Measurements from ENCODE around the gene LENG8. TPM values are rescaled to one million over a fixed set of nuclear protein-coding genes. Genes with fewer than 3 reads are reported as not detected.
A peak's percentile ranks its signal among the peaks of the same experiment; 100 is the strongest.
"Not testable (repeated sequence)": the region's sequence is repeated elsewhere in the genome, so short reads cannot be mapped to it uniquely, and the experiment has no call there.

Gene LENG8
- total RNA-seq, 3 donors from 2014 or later, result 138 to 157 (median 145) TPM

GRCh38 chr19:54485851-54486250, 36.9 kb downstream of the LENG8 start:
- Mint-ChIP-seq H3K36me3 (ENCODE audit: insufficient read depth) (no peaks in the 10 kb centered on the region), H3K9me3 (no peaks in the 10 kb centered on the region), H3K27me3 (ENCODE audit: low read depth) (peaks cover 28% of the 10 kb centered on the region), H3K4me1 (ENCODE audit: low read depth) (peaks cover 8% of the 10 kb centered on the region), H3K4me3 (no peak overlapping the region)
- DNase-seq (no peak), ATAC-seq (no peak)

- peaks cover 36% of the 10 kb centered on the region for H3K27me3 Mint-ChIP-seq (ENCODE audit: low read depth)
- H3K4me3 Mint-ChIP-seq, result no peak overlapping the region
- no peaks in the 10 kb centered on the region for H3K9me3 Mint-ChIP-seq
- DNase-seq (no peak), ATAC-seq (no peak)
- no peaks in the 10 kb centered on the region for H3K36me3 Mint-ChIP-seq (ENCODE audit: insufficient read depth)
- H3K4me1 Mint-ChIP-seq (ENCODE audit: low read depth), result peaks cover 2% of the 10 kb centered on the region
Observed at GRCh38 chr19:54489341-54489740, 40.3 kb downstream of the LENG8 start.

GRCh38 chr19:54489766-54490165, 40.8 kb downstream of the LENG8 start:
- Mint-ChIP-seq H3K4me1 (ENCODE audit: low read depth) (peaks cover 2% of the 10 kb centered on the region), H3K27me3 (ENCODE audit: low read depth) (peaks cover 37% of the 10 kb centered on the region), H3K36me3 (ENCODE audit: insufficient read depth) (no peaks in the 10 kb centered on the region), H3K4me3 (no peak overlapping the region), H3K9me3 (no peaks in the 10 kb centered on the region)
- ATAC-seq (no peak), DNase-seq (no peak)

DNA sequence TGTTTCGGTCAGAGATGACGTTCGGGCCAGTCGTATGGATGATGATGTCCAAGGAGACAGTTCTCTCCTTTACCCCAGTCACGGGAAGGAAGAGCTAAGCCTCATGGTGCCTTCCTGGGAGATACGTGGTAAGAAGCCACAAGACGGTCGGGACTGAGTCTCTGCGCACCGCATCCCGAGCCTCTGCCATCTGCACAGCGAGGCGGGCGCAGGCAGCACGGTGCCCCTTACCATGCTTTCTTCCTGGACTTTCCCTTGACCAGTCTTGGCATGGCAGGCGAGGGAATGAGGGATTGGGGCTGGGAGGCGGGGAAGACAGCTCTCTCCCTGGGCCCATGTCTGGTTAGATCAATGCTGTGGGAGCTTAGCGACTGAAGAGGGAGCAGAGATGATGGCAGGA, 43.6 kb downstream of the LENG8 start:
- ATAC-seq, result no peak
- H3K36me3 Mint-ChIP-seq (ENCODE audit: insufficient read depth), result no peaks in the 10 kb centered on the region
- no peak for DNase-seq
- no peak overlapping the region for H3K4me3 Mint-ChIP-seq
- peaks cover 31% of the 10 kb centered on the region for H3K27me3 Mint-ChIP-seq (ENCODE audit: low read depth)
- H3K9me3 Mint-ChIP-seq, result no peaks in the 10 kb centered on the region
- H3K4me1 Mint-ChIP-seq (ENCODE audit: low read depth), result peaks cover 2% of the 10 kb centered on the region

DNA sequence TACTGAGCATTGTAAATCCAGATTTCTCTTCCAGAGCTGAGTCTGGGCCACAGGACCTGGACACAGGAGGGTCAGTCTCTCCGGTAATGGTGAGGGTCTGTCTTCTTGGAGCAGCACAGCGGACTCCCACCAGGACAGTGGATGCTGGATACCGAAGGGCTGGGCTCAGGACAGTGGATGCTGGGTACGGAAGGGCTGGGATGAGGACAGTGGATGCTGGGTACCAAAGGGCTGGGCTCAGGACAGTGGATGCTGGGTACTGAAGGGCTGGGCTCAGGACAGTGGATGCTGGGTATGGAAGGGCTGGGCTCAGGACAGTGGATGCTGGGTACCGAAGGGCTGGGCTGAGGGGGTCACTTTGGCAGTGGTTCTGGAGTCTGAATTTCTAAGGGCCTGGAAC, 44.1 kb downstream of the LENG8 start:
- not testable (repeated sequence) for H3K4me3 Mint-ChIP-seq; H3K4me1 Mint-ChIP-seq (ENCODE audit: low read depth); H3K9me3 Mint-ChIP-seq; H3K36me3 Mint-ChIP-seq (ENCODE audit: insufficient read depth); ATAC-seq; DNase-seq
- peaks cover 31% of the 10 kb centered on the region for H3K27me3 Mint-ChIP-seq (ENCODE audit: low read depth)

- H3K27me3 Mint-ChIP-seq (ENCODE audit: low read depth), result peaks cover 32% of the 10 kb centered on the region
- H3K9me3 Mint-ChIP-seq, result no peaks in the 10 kb centered on the region
- ATAC-seq (no peak), DNase-seq (no peak)
- peaks cover 8% of the 10 kb centered on the region for H3K4me1 Mint-ChIP-seq (ENCODE audit: low read depth)
- no peaks in the 10 kb centered on the region for H3K36me3 Mint-ChIP-seq (ENCODE audit: insufficient read depth)
- H3K4me3 Mint-ChIP-seq, result no peak overlapping the region
Observed at GRCh38 chr19:54493967-54494585, 45.1 kb downstream of the LENG8 start.

DNA sequence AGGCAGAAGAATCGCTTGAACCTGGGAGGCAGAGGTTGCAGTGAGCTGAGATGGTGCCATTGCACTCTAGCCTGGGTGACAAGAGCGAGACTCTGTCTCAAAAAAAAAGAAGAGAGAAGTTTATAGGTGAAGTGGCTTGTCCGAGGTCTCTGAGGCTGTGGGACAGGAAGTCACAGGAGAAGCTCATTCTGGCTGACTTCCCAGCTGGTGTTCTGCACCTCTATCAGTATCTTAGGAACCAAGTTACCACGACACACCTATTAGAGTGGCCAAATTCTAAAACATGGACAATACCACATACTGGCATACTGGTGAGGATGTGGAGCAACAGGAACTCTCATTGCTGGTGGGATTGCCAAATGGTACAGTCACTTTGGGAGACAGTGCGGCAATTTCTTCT, 46.3 kb downstream of the LENG8 start:
- H3K27me3 Mint-ChIP-seq (ENCODE audit: low read depth), result peaks cover 33% of the 10 kb centered on the region
- not testable (repeated sequence) for H3K36me3 Mint-ChIP-seq (ENCODE audit: insufficient read depth); H3K4me3 Mint-ChIP-seq; DNase-seq; ATAC-seq; H3K9me3 Mint-ChIP-seq
- peaks cover 11% of the 10 kb centered on the region for H3K4me1 Mint-ChIP-seq (ENCODE audit: low read depth)

GRCh38 chr19:54497747-54498450, 48.9 kb downstream of the LENG8 start:
- not testable (repeated sequence) for H3K4me3 Mint-ChIP-seq; H3K9me3 Mint-ChIP-seq; DNase-seq; H3K36me3 Mint-ChIP-seq (ENCODE audit: insufficient read depth)
- ATAC-seq, result peak; percentile 63 to 69
- Mint-ChIP-seq H3K27me3 (ENCODE audit: low read depth) (peaks cover 31% of the 10 kb centered on the region), H3K4me1 (ENCODE audit: low read depth) (peaks cover 11% of the 10 kb centered on the region)

- not testable (repeated sequence) for DNase-seq; ATAC-seq; H3K4me3 Mint-ChIP-seq; H3K36me3 Mint-ChIP-seq (ENCODE audit: insufficient read depth); H3K9me3 Mint-ChIP-seq
- Mint-ChIP-seq H3K4me1 (ENCODE audit: low read depth) (peaks cover 11% of the 10 kb centered on the region), H3K27me3 (ENCODE audit: low read depth) (peaks cover 31% of the 10 kb centered on the region)
Observed at GRCh38 chr19:54498451-54498772, 49.4 kb downstream of the LENG8 start.

DNA sequence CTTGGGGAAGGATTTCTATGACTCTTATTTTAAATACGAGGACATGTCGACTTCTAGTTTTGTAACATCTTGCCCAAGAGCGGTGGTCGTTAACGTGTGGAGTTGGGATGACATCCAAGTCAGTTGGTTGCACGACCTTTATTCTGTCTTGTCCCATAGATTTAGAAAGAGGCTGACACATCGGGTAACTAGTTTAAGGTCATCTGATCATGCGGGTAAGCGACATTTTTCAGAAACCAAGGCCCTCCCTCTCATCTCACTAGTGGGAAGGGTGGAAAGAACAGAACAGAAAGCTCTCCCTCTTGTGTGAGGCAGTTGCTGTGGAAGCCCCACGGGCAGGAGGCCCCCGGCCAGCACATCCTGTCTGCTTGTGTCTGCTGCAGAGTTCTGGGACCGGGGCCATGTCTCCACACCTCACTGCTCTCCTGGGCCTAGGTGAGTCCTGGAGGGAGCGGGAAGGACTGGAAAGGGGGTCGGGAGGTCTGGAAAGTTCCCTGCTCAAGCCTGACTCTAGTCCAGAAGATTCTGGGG, 53.6 kb downstream of the LENG8 start, which contains the start of gene LAIR2:
Gene LAIR2, plus strand, starts transcription at position 314 of the 531 bp plus-strand sequence. Its CDS starts 88 bp downstream, at position 402.
- Mint-ChIP-seq H3K36me3 (ENCODE audit: insufficient read depth) (no peaks in the 10 kb centered on the region), H3K9me3 (no peaks in the 10 kb centered on the region), H3K27me3 (ENCODE audit: low read depth) (peaks cover 34% of the 10 kb centered on the region), H3K4me1 (ENCODE audit: low read depth) (peaks cover 21% of the 10 kb centered on the region), H3K4me3 (no peak within 1 kb of the TSS)
- no peak for ATAC-seq
- no peak for DNase-seq

DNA sequence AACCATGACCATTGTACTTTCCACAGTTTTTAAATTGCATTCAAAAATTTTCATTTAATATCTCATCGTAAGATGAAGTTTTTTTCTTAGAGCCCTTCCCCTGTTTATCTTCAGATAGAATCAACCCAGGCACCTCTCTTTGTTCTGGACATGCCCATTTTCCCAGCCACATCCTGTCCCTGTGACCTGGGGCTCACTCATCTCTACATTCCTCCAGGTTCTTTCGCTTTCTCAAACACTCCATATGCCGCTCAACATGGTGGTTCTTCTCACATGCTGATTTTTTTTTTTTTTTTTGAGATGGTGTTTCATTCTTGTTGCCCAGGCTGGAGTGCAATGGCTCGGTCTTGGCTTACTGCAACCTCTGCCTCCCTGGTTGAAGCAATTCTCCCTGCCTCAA, 56.5 kb downstream of the LENG8 start:
- not testable (repeated sequence) for ATAC-seq; DNase-seq; H3K4me3 Mint-ChIP-seq; H3K36me3 Mint-ChIP-seq (ENCODE audit: insufficient read depth); H3K9me3 Mint-ChIP-seq
- Mint-ChIP-seq H3K4me1 (ENCODE audit: low read depth) (peaks cover 18% of the 10 kb centered on the region), H3K27me3 (ENCODE audit: low read depth) (peaks cover 28% of the 10 kb centered on the region)

DNA sequence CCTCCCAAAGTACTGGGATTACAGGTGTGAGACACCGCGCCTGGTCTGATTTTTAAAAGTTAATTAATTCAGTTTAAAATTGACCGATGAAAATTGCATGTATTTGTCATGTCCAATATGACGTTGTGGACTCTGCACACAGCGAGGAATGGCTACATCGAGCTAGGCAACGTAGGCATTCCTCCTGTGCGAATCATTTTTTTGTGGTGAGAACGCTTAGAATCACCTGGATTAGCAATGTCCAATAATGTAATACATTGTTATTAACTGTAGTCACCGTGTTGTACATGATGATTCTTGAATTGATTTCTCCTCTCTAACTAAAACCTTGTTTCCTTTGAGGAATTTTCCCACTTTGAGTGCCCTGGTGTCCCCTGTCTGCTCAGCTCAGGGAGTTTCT, 57.1 kb downstream of the LENG8 start:
- Mint-ChIP-seq H3K27me3 (ENCODE audit: low read depth) (peaks cover 28% of the 10 kb centered on the region), H3K4me1 (ENCODE audit: low read depth) (peaks cover 18% of the 10 kb centered on the region), H3K9me3 (no peaks in the 10 kb centered on the region), H3K36me3 (ENCODE audit: insufficient read depth) (no peaks in the 10 kb centered on the region), H3K4me3 (peak overlapping the region; percentile 17)
- no peak for DNase-seq
- ATAC-seq, result no peak

DNA sequence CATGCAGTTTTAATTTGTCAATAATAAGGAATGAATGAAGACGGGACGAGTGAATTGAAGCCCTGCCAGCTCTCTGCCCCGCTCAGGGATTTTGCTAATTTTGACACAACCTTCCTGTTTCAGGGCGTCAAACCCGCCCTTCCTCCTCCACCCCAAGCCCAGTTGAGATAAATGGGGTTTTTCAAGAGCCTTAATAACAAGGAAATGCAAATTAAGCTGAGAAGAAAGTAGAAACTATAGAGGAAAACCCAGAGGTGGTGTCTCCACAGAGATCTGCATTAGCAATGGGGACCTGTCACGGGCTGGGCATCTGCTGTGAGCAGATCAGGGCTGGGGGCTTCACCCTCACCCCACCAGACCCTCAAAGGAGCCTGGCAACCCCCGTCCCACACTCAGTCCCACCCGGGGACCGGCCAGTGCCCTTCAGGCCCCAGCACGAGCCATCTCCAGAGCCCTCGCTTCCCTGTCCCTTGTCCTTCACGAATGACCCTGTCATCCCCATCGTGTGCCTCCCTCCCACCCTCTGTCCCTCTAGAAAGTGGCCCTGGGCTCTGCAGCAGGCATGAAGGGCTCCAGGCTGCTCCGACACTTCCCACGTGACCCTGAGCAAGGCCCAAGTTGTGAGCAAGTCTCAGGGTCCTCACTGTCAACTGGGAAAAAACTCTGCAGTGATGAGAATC, 58.2 kb downstream of the LENG8 start:
- Mint-ChIP-seq H3K27me3 (ENCODE audit: low read depth) (peaks cover 25% of the 10 kb centered on the region), H3K4me1 (ENCODE audit: low read depth) (peaks cover 18% of the 10 kb centered on the region)
- ATAC-seq, result peak; percentile 55 to 56
- not testable (repeated sequence) for H3K9me3 Mint-ChIP-seq; DNase-seq; H3K36me3 Mint-ChIP-seq (ENCODE audit: insufficient read depth); H3K4me3 Mint-ChIP-seq

DNA sequence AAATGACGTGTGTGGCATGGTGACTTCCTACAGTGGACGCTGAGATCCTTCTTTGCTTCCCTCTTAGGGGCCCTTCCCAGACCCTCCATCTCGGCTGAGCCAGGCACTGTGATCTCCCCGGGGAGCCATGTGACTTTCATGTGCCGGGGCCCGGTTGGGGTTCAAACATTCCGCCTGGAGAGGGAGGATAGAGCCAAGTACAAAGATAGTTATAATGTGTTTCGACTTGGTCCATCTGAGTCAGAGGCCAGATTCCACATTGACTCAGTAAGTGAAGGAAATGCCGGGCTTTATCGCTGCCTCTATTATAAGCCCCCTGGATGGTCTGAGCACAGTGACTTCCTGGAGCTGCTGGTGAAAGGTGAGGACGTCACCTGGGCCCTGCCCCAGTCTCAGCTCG, 58.8 kb downstream of the LENG8 start:
- no peak for ATAC-seq
- no peak overlapping the region for H3K4me3 Mint-ChIP-seq
- H3K4me1 Mint-ChIP-seq (ENCODE audit: low read depth), result peaks cover 18% of the 10 kb centered on the region

More for the DNA sequence above, 58.8 kb downstream of the LENG8 start:
- no peak for DNase-seq
- peaks cover 24% of the 10 kb centered on the region for H3K27me3 Mint-ChIP-seq (ENCODE audit: low read depth)
- H3K9me3 Mint-ChIP-seq, result no peaks in the 10 kb centered on the region
- H3K36me3 Mint-ChIP-seq (ENCODE audit: insufficient read depth), result no peaks in the 10 kb centered on the region

All from activated T-cell treated with anti-CD3 and anti-CD28 coated beads, Interleukin-2, amount 50 U/mL, for 4 hours (primary cell).